IPS-20b (cell line): Measurements from ENCODE around the gene ABHD6.

Experiments
- H3K27ac ChIP-seq: one replicate; pipeline ENCODE4 v1.5.1; 2013; ENCODE audit warnings: low read length
- H3K27me3 ChIP-seq: 2 replicates; pipeline ENCODE4 v1.6.1; 2013; ENCODE audit warnings: mild to moderate bottlenecking, low read length, inconsistent platforms; ENCODE audit not compliant: insufficient read depth
- H3K36me3 ChIP-seq: 2 replicates; pipeline ENCODE4 v1.6.1; 2013; ENCODE audit warnings: low read depth, mild to moderate bottlenecking, inconsistent platforms, low read length, moderate library complexity; ENCODE audit not compliant: insufficient read depth
- H3K4me1 ChIP-seq: 2 replicates; pipeline ENCODE4 v1.6.1; 2013; ENCODE audit warnings: mild to moderate bottlenecking, control low read depth, inconsistent platforms, low read length, moderate library complexity; ENCODE audit not compliant: insufficient read depth
- H3K4me3 ChIP-seq: 2 replicates; pipeline ENCODE4 v1.5.1; 2013; ENCODE audit warnings: mild to moderate bottlenecking, low read length, inconsistent platforms
- H3K9ac ChIP-seq: 2 replicates; pipeline ENCODE4 v1.6.1; 2013; ENCODE audit warnings: low read depth, mild to moderate bottlenecking, inconsistent platforms, low read length, moderate library complexity
- H3K9me3 ChIP-seq: 2 replicates; pipeline ENCODE4 v1.6.1; 2013; ENCODE audit warnings: mild to moderate bottlenecking, low read depth, low read length, inconsistent platforms; ENCODE audit not compliant: insufficient read depth

Gene ABHD6

DNA sequence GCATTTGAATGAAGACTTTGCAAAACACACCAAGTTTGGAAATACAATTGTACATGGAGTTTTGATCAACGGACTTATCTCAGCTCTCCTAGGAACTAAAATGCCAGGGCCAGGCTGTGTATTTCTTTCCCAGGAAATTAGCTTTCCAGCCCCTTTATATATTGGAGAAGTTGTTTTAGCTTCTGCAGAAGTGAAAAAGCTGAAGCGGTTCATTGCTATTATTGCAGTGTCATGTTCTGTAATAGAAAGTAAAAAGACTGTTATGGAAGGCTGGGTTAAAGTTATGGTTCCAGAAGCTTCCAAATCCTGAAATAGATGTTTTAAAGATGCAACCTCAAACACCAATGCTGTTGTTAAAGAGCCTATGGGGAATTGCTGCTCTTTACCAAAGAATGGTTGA is 80.2 kb downstream of the ABHD6 start:
- Histone ChIP-seq H3K4me1 (peaks cover 12% of the 10 kb centered on the region; the same call in 1 of the 2 replicates), H3K4me3 (no peak overlapping the region), H3K36me3 (peaks cover 61% of the 10 kb centered on the region), H3K27me3 (no peaks in the 10 kb centered on the region), H3K9ac (no peak overlapping the region), H3K9me3 (no peaks in the 10 kb centered on the region), H3K27ac (no peak overlapping the region)

DNA sequence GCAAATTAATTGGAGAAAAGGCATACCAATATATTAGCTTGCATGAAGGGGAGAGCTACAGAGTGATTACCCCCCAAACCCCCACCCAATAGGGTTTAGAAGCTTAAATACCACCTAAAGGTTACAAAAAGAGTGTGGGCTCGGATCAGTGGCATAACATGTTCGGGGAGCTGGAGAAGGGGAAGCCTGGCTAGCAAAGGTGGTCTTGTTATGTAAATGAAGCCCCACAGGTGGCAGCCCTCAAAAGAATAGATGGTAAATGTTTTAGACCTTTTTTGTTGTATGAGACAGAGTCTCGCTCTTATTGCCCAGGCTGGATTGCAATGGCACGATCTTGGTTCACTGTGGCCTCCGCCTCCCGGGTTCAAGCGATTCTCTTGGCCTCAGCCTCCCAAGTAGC is 84.2 kb downstream of the ABHD6 start:
- Histone ChIP-seq H3K9me3 (no peaks in the 10 kb centered on the region), H3K4me3 (peak overlapping the region; percentile 23; the same call in 1 of the 2 replicates), H3K36me3 (peaks cover 25% of the 10 kb centered on the region), H3K27me3 (no peaks in the 10 kb centered on the region), H3K9ac (peak overlapping the region; percentile 7; the same call in 1 of the 2 replicates), H3K4me1 (peaks cover 12% of the 10 kb centered on the region; the same call in 1 of the 2 replicates), H3K27ac (peak overlapping the region; percentile 59)

DNA sequence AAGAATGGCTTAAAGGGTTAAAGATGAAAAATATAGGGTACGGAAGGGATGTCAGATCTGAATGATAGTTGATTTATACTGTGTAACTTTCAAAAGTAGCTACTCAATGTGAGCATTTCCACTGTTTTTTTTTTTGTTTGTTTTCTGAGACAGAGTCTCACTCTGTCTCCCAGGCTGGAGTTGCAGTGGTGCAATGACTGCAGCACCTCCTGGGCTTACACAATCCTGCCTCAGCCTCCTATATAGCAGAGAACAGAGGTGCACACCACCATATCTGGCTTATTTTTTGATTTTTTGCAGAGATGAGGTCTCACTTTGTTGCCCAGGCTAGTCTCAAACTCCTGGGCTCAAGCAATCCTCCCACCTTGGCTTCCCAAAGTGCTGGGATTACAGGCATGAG is 85.2 kb downstream of the ABHD6 start:
- H3K27me3 ChIP-seq, result no peaks in the 10 kb centered on the region
- no peak overlapping the region for H3K9ac ChIP-seq
- peaks cover 15% of the 10 kb centered on the region for H3K36me3 ChIP-seq
- H3K9me3 ChIP-seq, result no peaks in the 10 kb centered on the region
- no peak overlapping the region for H3K4me3 ChIP-seq
- H3K4me1 ChIP-seq, result peaks cover 12% of the 10 kb centered on the region; the same call in 1 of the 2 replicates
- peak overlapping the region; percentile 59 for H3K27ac ChIP-seq

DNA sequence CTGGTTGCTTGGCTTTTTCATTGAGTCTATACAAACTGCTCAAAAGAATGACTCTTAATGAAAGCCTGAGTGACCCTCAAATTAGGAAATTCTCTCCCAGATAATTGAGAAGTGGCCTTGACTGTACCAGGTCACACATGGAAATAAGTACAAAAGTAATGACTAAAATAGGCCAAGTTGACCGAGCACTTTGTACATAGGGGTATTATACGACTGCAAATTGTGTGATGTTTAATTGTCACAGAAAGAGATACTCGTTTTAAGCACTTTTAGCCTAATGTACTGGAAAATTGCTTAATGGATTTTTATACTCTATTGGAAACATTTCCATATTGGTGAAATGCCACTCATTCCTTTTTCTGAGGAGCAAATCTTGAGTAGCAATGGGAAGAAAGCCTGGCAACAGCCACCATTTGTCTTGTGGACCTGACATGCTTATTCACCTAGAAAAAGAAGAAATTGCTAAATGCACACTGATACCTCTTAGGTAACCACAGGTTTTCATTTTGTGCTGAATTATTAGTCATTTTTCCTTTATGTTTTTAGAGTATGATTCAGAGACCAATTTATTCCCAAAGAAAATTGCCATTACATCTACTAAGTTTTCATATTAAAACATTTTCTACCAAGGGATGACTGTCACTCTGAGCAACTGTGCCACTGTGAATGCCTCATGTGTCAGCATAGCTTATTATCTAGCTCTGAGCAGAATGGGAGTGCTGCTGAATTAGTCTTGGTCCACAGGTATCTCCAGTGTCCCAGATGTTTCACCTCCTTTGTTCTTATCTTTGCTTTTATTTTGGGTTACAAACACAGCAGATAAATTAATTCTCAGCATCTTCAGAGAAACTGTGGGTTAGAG is 86.2 kb downstream of the ABHD6 start:
- H3K27ac ChIP-seq, result no peak overlapping the region
- no peak overlapping the region for H3K4me3 ChIP-seq
- no peak overlapping the region for H3K9ac ChIP-seq
- H3K4me1 ChIP-seq, result peaks cover 12% of the 10 kb centered on the region; the same call in 1 of the 2 replicates
- no peaks in the 10 kb centered on the region for H3K9me3 ChIP-seq
- no peaks in the 10 kb centered on the region for H3K27me3 ChIP-seq
- peaks cover 6% of the 10 kb centered on the region; the same call in 1 of the 2 replicates for H3K36me3 ChIP-seq

DNA sequence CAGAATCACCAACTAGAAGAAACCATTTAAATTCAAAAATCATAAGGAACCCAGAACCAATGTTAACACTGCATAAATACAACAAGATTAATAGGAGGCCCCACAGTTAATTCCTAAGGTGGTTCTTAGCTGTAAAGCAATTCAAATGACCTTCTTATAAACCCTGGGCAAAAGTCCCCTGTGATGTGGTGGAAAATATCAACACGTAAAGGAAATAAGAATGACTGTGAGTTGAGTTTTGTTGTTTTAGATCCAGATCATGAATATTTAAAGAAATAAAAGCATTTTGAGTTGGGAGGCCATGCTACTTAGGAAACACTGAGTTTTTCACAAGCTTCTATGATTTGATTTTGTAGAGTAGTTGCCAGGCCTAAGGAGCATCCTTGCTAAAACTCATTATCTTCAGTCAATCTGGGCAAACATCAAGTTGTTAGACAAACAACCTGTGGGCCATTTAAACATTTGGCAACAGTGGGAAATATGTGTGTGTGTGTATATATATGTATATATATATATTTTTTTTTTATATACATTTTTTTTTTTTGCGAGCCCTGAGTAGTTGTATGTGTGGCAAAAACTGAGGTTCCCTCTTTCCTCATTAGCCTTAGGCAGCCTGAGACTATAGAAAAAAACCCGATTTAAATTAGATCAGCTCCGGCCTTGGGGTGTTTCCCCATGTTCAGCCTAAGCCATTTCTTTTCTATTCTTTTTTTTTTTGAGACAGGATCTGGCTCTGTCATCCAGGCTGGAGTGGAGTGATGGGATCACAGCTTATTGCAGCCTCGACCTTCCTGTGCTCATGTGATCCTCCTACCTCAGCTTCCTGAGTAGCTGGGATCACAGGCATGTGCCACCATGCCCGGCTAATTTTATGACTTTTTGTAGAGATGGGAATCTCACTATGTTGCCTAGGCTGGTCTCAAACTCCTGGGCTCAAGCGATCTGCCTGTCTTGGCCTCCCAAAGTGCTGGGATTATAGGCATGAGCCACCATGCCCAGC is 87.1 kb downstream of the ABHD6 start:
- Histone ChIP-seq H3K9ac (no peak overlapping the region), H3K27ac (no peak overlapping the region), H3K27me3 (no peaks in the 10 kb centered on the region), H3K4me1 (peaks cover 12% of the 10 kb centered on the region; the same call in 1 of the 2 replicates), H3K4me3 (no peak overlapping the region), H3K36me3 (no peaks in the 10 kb centered on the region), H3K9me3 (no peaks in the 10 kb centered on the region)

DNA sequence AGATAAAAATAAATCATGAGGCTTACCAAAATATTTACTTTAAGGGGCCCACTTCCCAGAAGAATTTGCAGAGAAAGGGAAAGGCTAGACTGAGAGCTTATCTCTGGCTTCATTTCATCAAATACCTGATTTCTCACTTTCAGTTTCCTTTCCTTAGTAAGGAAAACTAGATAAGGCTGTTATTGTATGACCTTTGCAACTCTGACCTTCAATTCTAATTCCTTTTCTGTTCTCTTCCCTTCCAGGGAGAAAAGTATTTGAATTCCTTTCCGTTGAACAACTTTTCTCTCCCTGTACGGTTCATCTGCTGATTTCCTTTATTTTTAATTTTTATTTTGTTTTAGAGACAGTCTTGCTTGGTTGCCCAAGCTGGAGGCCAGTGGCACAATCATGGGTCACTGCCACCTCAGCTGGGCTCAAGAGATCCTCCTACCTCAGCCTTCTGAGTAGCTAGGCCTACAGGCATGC is 88.0 kb downstream of the ABHD6 start:
- Histone ChIP-seq H3K9ac (no peak overlapping the region), H3K27me3 (no peaks in the 10 kb centered on the region), H3K4me1 (peaks cover 12% of the 10 kb centered on the region; the same call in 1 of the 2 replicates), H3K4me3 (no peak overlapping the region), H3K27ac (no peak overlapping the region), H3K9me3 (no peaks in the 10 kb centered on the region), H3K36me3 (no peaks in the 10 kb centered on the region)

DNA sequence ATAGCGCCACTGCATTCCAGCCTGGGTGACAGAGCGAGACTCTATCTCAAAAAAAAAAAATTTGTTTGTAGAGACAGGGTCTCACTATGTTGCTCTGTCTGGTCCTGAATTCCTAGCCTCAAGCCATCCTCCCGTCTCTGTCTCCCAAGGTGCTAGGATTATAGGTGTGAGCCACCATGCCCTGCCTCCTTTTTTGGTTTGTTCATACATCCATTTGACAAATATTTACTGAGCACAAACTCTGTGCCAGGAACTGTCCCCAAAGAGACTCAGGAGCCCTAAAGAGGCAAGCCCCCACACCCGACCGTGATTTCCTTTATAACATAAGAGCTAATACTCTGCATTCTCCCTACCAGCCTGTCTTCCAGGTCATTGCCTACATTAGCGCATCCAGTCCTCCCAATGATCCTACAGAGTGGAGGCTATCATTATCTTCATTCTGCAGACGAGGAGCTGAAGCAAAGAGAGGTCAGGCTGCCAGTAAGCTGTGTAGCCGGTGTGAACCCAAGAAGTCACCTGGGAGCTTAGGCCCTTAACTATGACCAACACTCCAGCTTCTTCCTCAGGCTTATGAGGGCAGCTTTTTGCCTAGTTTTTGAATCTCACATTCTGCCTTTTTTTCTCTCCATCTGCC is 88.8 kb downstream of the ABHD6 start:
- peaks cover 8% of the 10 kb centered on the region; the same call in 1 of the 2 replicates for H3K4me1 ChIP-seq
- no peaks in the 10 kb centered on the region for H3K36me3 ChIP-seq
- no peaks in the 10 kb centered on the region for H3K9me3 ChIP-seq
- no peak overlapping the region for H3K27ac ChIP-seq
- no peaks in the 10 kb centered on the region for H3K27me3 ChIP-seq
- H3K4me3 ChIP-seq, result no peak overlapping the region
- H3K9ac ChIP-seq, result no peak overlapping the region

DNA sequence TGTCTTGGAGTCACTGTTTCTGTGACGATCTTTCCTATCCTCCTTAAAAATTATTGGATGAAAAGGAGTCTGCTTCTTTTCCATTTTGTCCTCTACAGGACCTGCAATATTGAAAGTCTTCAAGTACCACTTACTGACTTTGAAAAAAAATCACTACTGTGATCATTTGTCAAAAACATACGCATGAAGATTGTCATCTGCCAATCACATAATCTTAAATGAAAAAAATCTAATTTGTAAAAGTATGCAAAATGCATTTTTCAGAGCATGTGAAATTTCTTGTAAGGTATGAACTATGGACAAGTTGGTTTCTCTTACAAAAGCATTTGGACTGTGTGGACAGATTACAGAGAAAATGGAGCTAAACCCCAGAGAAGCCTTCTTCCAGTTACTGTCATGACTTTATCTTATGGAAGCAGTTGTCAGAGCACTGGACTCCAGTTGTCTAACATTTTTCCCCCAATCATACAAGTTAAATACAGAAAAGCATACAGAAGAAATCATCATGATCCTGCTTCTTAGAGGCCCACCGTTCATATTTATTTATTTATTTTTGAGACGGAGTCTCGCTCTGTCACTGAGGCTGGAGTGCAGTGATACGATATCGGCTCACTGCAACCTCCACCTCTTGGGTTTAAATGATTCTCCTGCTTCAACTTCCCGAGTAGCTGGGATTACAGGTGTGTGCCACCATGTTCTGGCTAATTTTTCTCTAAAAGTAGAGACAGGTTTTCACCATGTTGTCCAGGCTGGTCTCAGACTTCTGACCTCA is 91.7 kb downstream of the ABHD6 start:
- H3K4me3 ChIP-seq, result no peak overlapping the region
- H3K27me3 ChIP-seq, result peaks cover 21% of the 10 kb centered on the region
- H3K36me3 ChIP-seq, result no peaks in the 10 kb centered on the region
- no peaks in the 10 kb centered on the region for H3K9me3 ChIP-seq
- H3K27ac ChIP-seq, result no peak overlapping the region
- no peak overlapping the region for H3K9ac ChIP-seq
- H3K4me1 ChIP-seq, result no peaks in the 10 kb centered on the region; the same call in 1 of the 2 replicates

DNA sequence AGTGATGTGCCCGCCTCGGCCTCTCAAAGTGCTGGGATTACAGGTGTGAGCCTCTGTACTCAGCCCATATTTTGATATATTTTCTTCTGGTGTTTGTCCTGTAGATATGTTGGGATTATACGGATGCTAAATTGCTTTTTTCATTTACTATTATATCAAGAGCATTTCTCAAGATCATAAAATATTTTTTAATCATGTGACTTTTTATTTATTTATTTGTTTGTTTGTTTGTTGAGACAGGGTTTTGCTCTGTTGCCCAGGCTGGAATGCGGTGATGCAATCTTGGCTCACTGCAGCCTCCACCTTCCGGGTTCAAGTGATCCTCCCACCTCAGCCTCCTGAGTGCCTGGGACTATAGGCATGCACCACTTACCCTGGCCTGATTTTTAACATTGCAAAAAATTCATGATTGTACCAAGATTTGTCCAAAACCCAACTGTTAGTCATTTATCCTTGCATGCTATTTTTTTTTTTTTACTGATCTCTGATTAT is 92.4 kb downstream of the ABHD6 start:
- H3K9me3 ChIP-seq, result no peaks in the 10 kb centered on the region
- H3K27me3 ChIP-seq, result peaks cover 25% of the 10 kb centered on the region
- no peak overlapping the region for H3K4me3 ChIP-seq
- no peak overlapping the region for H3K27ac ChIP-seq
- no peaks in the 10 kb centered on the region; the same call in 1 of the 2 replicates for H3K4me1 ChIP-seq
- H3K36me3 ChIP-seq, result no peaks in the 10 kb centered on the region
- H3K9ac ChIP-seq, result no peak overlapping the region

DNA sequence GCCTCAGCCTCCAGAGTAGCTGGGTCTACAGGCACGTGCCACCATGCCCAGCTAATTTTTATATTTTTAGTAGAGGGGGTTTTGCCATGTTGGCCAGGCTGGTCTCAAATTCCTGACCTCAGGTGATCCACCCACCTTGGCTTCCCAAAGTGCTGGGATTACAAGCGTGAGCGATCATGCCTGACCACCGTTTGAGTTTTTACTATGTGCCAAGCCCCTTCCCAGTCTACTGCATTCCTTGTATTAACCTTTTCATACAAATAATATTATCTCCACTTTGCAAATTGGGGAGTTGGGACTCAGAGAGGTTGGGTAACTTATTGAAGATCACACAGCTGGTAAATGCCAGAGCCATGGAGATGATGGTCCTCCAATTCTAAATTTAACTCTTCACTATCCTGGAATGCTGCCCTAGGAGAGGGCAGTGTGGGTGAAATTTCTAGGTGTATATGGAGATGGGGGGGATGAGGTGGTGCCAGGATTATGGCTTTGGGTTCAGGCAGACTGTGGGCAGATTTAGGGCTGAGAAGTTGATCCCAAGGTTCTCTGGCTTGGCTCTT is 94.1 kb downstream of the ABHD6 start:
- Histone ChIP-seq H3K9me3 (no peaks in the 10 kb centered on the region), H3K36me3 (no peaks in the 10 kb centered on the region), H3K9ac (no peak overlapping the region), H3K4me3 (no peak overlapping the region), H3K27me3 (peaks cover 25% of the 10 kb centered on the region), H3K27ac (no peak overlapping the region), H3K4me1 (no peaks in the 10 kb centered on the region; the same call in 1 of the 2 replicates)
